Anterior cingulate cortex (tissue), 58 donors: Measurements from ENCODE around the gene TCERG1L.

Experiments
- DNase-seq, 58 donors: peaks; one replicate each; lab custom pipeline; 2025; lab: John Stamatoyannopoulos, UW

Gene TCERG1L

DNA sequence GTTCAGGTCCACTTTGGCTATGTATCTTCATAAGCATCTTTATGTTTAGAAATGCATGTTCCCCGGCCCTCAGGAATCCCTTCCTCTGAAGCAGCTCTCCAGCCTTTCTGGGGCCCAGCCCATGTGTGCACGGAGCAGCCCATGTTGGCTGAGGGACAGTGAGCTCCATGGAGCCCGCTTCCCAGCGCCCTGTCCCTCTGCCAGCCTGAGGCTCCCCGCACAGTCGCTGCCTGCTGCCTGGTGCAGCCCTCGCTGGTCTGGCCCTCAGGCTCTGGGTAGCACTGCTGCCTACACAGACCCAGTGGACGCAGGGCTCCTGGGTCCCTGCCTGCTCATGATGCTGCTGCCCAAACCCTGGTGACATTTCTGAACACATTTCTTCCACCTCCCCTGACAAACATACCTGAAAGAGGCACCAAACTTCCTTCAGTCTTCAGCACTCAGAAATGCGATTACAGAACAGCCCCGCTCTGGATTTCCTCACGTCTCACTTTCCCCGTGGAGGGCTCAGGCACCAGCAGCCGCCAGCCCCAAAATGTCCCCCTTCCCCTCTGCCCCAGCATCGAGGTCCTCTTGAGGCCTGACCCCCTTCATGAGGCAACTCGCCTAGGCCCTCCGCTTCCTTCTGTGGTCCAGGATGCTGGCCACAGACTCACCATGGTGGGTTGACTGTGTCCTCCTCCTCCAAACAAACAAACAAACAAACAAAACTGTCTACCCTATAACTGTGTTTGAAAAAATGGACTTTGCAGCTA, 5.0 kb upstream of the TCERG1L start:
- DNase-seq: no peak

DNA sequence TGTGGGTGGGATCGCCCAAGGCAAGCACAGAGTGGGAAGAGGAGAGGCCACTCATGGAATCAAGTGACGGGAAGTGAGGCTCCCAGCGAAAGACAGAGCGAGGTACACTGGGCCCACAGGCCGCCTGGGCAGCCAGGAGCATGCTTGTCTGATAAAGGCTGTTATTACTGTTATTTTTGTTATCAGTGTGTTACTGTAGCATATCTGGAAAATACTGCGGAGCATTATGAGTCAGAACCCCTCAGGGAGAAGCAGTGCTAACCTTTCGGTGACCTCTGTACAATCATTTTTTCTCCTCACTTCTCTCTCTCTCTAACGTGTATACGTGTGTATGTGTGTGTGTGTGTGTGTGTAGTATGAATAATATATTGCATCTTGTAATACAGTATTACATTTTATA, 3.8 kb upstream of the TCERG1L start:
- DNase-seq: no peak

DNA sequence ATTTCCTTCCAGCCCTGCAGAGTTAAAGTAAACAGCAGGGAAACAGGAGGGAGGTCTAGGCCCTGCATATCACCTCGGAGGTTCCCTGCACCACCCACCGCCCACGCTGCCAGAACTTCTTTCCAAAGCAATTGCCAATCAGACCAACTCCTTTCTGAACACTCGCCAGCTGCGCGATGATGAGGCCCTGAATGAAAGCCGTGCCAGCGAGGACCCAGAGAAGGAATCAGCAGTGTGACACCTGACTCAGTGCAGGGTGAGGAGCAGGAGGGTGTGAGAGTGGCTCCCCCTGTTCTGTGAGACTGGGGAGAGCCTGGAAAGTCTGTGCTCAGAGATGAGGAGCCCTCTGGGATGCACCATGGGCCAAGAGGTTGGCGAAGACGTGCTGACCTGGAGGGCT, 3.3 kb upstream of the TCERG1L start:
- no peak for DNase-seq

DNA sequence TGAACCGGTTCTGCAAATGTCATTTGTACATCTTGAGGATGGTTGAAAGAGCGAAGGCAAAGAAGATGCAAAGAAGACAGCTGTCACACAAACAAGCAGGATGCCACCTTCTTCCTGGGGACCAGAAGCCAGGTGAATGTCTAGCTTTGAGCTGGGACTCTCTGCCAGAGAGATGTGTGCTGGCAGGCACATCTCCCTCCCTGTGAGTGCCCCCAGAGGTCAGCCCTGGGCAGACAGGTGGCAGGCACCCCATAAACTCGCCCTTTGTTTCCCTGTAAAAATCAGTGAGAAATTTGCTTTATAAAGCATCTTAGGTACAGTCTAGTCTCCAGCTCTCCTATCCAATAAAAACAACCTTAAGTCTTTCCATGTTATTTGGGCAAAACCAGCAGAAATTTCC, 2.6 kb upstream of the TCERG1L start:
- DNase-seq: no peak

DNA sequence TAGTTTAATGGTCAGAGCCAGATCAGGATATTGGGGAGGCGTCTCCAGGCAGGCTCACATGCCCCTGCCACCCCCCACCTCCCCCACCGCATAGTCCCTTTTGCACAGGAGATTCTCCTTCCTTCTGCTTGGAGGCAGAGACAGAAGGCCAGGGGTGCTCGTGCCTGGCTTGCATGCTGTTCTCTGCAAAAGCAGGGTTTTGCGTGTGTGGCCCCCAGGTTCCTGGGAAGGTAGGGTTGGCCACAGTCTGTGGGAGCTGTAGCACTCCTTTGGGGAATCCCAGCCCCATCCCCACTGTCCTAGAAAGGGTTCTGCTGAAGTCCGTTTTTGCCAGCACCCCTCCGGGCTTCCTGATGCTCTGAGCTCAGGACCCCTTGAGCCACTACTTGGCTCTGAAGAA, 1.9 kb upstream of the TCERG1L start:
- no peak for DNase-seq

DNA sequence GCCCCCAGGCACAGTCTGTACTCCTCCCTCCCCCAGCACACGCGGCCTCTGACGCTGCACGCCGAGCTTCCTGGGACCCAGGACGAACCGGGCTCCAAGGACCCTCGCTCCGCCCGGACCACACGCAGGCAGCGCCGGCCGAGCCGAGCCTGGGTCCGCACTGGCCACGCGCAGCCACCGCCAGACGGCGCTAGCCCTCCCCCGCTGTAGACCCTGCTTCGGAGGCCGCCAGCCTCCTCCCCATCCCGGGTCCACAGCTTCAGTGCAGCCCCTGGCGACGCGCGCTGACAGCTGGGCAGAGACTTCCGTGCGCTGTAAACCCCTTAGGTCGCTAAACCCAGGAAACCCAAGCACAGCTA, 936 bp upstream of the TCERG1L start:
- DNase-seq: peak in 4 of 58 donors; percentile 21 to 53 (median 28)

DNA sequence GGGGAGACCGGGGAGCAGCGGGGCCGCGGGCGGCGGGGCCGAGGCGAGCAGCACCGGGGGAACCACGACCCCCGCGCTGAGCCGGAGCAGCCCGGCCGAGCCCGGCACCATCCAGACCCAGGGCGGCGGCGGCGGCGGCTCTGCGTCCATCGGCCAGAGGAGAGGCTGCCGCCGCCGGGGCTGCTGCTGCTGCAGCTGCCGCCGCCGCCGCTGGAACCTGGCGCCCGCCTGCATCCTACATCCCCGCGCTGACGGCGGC, 190 bp downstream of the TCERG1L start:
- no peak for DNase-seq

DNA sequence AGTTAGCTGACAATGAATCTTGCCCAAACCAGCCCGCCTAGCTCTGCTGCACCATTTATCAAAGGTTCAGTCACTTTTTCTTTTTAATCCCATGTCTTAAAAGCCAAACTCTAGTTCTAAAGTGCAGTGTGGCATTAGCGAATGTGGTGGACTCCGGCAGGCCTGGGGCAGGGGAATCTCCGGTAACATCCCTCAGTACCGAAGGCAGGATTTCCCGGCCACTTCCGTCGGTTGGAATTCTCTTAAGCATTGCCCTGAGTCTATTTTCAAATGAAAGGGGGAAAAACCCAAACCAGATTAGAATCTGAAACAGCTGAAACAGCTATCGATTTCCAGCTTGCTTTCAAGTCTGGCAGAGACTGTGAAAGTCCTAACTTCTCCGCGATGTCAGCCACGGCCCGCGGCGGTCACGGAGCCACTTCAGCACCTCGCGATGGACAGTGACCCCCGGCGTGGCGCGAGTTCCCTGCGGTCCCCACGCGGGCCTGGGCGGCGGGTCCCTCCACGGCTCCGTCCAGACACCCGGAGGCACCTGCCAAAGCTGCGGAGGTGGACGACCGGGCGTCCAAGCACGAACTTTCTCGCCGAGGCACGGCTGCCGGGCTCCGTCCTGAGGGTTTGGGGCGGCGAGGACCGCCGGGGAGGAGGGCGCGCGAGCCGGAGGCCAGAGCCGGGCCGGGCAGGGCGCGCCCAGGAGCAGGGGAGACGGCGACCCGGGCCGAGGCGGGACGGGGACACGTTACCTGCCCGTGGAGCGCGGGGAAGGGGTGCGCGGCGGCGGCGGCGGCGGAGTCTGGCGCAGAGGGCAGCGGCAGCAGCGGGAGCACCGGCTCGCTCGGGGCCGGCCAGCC, 745 bp downstream of the TCERG1L start:
- no peak for DNase-seq

DNA sequence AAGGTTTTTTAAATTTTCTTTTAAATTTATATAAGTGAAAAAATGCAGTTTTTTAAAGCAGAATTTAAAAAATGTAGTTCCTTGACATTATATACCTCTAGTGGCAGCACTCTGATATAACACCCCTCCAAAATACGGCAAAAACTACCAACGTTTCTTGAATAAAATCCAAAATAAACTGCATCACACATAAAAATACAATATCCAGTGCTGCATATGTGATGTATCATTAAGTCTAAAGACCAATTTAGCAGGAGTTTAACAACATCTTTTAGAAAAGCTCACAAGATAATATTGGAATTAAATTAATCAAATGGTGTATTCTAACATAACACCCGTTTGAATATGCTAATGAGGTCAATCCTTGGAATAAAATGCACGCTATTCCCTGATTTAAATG, 1.4 kb downstream of the TCERG1L start:
- DNase-seq: no peak

DNA sequence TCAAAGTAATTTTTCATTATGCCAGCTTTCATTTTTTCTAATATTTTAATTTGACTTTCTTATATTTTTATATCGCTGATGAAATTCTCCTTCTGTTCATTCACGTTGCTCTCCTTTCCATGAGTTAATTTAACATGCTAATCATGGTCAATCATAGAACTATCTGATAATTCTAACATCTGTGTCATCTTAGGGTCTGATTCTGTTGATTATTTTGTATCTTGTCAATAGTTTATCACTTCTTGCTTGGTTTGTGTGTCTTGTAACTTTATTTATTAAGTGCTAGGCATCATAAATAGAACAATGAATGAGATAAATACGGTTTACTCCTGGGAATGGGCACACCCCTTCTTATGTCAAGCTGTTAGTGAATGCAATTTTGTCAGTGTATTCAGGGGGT, 11.0 kb downstream of the TCERG1L start:
- no peak for DNase-seq

DNA sequence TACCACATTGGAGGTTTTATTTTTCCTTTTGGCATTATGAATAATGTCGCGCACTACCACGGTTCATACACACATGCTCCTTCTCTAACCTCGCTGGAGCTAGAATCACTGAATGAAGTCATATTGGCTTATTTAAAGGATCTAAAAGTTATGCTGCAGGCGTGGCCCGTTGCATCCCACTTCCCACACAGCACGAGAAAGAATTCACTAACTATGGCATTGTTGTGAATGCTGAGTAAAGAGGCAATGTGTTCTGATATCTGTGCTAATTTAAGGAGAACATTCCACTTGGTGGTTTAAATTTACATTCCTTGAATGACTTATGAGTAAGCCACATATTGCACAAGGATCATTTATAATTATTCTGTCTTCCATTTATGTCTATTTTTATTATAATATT, 20.7 kb downstream of the TCERG1L start:
- DNase-seq: no peak

DNA sequence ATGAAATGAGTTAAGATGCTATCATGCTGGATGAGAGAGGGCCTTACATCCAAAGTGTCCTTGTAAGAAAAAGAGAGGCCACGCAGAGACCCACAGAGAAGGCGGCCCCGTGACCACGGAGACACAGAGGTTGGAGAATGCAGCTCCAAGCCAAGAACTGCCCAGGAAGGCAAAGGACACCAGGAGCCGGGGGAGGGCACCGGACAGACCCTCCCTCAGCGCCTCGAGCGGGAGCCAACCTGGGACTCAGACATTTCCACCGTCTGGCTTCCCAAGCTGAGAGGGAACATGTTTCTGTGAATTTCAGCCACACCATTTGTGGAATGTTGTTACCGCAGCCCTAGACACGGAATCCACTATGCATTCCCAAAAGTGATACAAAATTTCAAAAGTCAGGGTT, 22.9 kb downstream of the TCERG1L start:
- no peak for DNase-seq

DNA sequence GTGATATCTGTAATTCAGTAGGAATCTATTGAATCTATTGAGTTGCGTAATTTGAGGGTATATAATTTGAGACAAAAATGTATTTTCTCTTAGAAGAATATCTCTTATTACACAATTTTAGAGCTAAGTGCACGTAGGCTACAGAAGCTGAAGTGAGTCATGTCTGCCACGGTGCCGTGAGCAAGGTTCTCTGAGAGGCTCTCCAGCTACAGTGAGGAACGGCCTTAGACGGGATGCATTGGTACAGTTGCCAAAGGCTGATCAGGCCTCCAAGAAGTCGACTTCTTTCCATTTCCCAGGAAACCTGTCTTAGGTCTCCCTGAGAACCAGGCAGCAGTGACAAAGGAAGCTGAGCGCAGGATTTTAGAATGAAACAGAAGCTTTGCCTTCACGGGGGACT, 28.6 kb downstream of the TCERG1L start:
- DNase-seq: no peak

DNA sequence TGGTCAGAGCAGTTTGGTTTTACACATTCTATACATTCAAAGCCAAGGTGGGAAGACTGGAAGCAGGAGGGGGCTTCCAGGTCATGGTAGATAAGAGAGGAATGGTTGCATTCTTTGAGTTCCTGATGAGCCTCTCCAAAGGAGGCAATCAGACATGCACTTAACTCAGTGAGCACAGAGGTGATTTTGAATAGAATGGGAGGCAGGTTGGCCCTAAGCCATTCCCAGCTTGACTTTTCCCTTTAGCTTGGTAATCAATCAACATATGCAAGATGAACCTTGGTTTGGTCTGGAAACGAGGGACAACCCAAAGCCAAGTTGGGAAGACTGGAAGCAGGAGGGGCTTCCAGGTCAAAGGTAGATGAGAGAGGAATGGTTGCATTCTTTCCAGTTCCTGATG, 31.4 kb downstream of the TCERG1L start:
- no peak for DNase-seq

DNA sequence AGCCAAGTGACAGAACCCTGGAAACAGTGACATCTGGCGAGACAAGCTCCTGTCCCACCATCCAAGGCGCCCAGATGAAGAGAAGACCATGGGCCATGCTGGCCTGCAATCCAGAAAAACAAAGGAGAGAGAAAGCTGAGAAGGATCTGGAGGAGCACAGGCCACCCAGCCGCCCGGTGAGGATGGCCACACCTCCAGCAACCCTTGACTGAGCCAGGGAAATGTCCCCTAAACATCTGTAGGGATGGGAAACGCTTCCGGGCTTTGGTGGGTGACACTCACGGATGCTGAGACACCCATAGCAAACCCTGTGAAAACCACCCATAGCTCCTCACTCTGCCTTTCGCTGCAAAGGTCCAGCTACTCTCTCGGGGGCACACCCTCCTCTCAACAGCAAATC, 32.0 kb downstream of the TCERG1L start:
- DNase-seq: no peak

DNA sequence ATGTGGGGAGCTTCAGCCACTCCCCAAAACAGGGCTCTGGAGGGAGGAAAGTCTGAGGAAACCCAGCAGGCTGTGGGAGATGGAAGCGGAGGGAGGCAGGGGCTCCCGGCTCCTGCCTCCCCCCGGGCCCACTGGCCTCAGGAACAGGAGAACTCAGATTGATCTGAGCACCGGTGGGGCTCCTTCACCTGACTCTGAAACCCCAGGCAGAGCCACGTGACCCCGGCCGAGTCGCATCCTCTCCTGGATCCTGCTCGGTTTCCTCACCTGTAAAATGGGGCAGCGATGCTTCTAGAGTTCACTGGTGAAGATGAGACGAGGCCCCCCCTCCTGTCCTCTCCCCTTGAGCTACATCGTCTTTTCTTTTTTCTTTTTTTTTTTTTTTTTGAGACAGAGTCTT, 33.6 kb downstream of the TCERG1L start:
- no peak for DNase-seq

DNA sequence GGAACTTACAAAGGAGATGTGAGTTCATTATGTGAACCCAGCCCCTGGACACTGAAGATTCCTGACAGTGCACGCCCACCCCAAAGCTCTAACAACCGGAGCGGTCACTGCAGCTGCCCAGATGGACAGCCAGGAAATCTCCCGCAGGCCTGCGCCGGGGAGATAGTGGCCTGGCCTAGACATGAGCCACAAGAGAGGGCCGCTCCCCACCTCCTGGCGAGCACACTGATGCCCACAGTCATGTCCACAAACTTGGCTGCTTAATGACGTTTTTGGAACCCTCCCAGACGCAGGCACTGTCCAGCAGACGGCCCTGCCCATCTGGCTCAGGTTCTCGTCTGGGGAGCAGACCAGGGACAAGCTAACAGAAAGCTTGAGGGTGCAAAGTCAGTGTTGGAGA, 34.2 kb downstream of the TCERG1L start:
- no peak for DNase-seq

DNA sequence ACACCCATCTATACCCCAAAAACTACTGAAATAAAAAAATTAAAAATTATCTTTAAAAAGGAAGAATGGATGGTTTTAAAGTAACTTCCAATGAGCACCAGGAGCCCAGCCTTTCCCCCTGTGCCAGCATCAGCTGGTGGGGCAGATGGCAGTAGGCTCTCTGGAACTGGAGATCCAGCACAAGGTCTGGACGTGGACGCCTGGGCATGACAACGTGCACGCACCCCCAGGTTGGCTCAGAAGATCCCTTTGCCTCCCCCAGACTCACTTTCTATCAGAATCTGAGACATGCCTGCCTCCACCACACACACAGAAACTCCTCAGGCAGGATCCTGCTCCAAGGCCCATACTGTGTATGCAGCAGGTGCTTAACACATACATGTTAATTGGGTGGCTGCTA, 35.8 kb downstream of the TCERG1L start:
- no peak for DNase-seq

DNA sequence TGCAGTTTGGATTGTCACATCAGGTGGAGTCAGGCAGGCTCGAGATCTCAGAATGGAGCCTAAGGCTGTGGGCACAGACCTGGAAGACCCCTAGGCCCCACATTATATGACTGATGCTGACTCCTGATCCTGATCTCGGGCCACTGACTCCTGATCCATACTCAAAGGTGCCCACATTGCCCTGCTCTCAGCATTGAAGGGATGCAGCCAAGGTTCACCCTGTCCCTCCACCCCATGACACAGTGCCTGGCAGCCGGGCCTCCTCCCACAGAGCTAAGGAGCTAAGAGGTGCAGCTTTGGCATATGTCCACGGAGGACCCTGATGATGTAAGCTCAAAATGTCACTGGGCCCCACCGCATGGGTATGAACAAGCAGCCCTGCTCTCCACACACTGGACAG, 36.6 kb downstream of the TCERG1L start:
- no peak for DNase-seq

DNA sequence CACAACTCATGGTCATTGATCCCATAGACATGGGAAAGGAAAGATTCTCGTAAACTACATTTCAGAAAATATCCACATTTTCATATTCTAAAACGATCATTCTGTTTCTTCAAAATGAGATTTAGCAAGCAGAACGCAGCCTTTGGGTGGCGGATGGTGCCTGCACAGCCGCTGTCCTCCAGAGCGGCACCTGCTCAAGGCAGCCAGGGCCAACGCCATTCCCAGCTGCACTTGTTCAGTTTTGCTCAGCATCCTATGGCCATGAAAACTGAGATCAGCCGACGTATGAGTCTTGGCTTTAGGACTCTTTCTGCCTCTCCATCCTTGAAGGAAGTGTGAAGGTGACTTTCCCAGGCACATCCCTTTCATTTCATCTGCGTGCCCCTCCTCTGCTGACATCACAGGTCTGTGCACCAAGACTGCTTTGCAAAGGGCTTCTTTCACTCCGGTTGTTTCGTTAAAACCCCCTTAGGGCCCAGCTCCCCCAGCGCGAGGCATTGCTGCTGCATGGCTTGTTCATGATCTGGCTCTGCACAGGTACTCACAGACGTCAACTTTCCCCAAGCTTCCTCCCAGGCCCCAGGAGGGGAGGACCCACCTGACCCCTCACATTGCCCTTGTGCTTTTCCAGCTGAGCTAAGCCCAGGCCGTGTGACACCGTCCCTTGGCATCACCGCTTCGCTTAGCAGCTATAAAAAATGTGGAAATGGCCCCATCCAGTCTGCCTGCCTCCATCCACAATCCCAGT, 37.2 kb downstream of the TCERG1L start:
- no peak for DNase-seq

DNA sequence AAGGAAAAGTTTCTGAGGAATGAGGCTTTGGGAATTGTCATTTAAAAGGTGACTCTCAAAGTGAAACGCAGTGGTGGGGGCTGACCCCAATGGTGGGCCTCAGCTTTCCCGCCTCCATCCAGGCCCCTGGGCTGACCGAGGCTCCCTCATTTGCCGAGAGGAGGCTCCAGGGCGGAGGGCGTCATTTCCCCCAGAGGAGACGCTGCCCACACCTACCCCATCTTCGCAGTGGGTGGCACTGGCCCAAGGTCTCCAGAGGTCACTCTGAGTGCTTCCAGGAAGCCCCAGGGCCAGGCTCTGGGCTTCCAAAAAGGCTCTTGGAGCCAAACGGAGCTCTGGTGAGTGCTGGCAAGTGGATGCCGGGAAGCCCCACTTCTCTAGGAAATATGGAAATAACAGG, 38.0 kb downstream of the TCERG1L start:
- no peak for DNase-seq
